HG02571 (cell line): ENCODE data around the gene DNAJC4.
A peak's percentile ranks its signal among the peaks of the same experiment; 100 is the strongest.

Experiments
- ATAC-seq: cut with Tn5 transposase; IDR thresholded peaks from one replicate; pipeline ENCODE4 v1.9.1; 2021; ENCODE audit warnings: mild to moderate bottlenecking, moderate library complexity; ENCODE audit not compliant: unreplicated experiment

The DNAJC4 gene

DNA sequence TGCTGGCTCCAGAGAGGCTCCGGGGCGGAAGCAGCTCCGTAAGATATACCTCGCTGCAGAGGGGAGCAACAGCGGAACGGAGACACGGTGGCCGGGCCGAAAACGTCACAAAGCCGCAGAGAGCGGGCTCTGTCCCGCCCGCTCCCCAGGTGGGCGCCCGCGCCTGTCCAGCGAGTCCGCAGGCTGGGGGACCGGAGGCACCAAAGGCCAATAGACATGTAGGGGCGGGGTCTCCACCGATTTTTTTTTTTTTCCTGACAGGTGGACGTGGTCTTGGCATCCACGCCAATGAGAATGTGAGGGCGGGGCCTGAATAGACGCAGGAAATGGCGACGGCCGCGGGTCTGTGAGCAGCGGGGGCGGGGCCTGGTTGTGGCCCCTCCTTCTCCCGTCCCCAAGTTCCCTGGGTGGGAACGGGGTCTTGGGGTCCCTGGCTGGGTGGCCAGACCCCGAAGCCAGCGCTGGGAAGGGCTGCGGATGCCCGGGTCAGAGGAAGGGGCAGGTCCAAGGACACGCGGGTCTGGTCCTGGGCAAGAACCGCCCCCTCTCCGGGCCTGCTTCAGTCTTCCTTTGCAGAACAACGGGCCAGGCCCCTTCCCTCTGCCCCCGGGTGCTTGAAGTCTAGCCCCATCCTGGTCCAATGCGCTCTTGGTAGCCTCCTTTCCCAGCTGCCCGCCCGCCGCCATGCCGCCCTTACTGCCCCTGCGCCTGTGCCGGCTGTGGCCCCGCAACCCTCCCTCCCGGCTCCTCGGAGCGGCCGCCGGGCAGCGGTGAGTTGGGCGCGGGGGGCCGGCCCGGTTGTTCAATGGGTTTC, at the start of gene DNAJC4:
Gene DNAJC4, plus strand, starts transcription at position 378 of the 814 bp plus-strand sequence. Its CDS starts 307 bp downstream, at position 685.
- ATAC-seq: no peak

- ATAC-seq: no peak
Observed at GRCh38 chr11:64180891-64181290, 49.5 kb upstream of the DNAJC4 start.

DNA sequence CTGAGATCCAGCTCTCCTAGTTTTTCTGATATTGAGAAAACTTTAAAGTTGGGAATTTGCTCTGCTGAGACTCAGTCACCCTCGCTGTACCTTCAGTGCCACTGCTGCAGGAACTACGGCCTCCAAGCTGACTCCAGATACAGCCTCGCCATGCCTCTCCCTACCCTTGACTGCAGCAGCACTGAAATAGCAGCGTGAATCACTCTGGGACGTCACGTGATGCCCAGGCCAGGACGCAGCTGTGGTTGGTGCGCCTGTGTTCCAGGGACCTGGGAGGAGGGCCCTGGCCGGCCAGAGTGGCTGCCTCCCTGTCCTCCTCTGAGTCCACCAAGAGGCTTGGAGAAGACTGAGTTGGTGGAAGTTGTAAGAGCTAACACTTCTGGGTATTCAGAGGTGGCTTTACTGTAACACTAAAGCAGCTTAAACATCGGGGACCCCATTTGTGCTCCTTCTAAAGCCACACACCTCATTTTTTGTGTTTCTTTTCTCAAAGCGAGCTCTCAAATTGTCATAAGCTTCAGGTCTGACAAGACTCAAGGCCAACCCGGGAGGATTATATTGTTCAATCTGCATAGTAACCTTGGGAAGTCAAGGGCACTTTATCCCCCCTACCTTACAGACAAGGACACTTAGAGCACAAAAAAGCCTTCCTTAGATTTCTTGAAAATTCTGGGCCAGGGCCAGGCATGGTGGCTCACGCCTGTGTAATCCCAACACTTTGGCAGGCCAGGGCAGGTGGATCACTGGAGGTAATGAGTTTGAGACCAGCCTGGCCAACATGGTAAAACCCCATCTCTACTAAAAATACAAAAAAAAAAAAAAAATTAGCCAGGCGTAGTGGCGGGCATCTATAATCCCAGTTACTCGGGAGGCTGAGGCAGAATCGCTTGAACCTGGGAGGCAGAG, 48.6 kb upstream of the DNAJC4 start:
- ATAC-seq: no peak

DNA sequence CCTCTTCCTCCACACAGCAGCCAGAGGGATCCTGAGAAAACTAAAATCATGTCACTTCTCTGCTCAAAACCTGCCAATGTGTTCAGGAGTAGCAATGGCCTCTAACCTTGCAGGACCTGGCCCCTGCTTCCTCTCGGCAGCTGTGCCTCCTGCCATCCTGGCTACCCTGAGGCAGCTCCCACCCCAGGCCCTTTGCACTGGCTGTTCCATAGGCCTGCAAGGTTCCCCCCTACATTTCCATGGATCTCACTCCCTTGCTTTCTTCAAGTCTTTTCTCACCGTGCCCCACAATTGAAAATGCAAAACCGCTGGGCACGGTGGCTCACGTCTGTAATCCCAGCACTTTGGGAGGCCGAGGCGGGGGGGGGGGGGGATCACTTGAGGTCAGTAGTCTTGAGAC, 46.5 kb upstream of the DNAJC4 start:
- ATAC-seq: no peak

GRCh38 chr11:64185175-64185692, 45.1 kb upstream of the DNAJC4 start:
- peak; percentile 15 for ATAC-seq

DNA sequence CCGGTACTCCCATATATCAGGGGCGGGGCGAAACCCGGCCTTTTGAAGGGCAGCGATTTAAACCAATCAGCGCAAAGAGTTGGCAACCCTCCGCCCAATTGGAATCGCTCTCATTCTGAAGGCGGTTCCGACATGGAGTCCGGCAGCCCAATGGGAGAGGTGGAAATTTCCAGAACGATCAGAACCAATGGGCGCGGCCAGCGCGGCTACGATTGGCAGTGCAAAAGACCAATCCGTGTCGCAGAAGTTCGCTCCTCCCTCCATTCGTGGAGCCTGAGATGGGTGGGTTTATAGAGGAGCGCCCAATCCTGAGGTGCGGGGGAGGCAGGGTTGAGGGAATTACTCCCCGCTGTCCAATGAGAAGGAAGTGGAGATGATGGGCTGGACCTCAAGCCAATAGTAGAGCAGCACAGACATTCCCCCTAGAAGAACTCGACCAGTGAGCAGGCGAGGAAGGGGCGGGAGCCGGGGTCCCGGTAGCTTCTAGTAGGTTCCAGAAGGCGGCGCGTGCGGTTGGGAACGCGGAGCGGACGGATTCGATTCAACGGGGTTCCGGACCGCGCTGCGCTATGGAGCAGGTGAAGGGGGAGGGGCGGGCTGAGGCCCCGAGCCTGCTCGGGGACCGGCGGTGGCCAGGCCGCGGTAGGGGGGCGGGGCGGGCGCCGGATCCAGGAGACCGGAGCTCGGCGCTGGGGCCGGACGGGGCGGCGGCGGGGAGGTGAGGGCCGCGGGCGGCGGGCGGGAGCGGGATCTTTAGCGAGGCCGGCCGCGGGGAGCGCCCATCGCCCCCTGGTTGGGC, 44.5 kb upstream of the DNAJC4 start, which contains the start of gene STIP1:
Gene STIP1, plus strand, starts transcription at position 479 of the 799 bp plus-strand sequence. Its CDS starts 91 bp downstream, at position 570.
- ATAC-seq: peak; percentile 83

GRCh38 chr11:64186492-64187165, 43.7 kb upstream of the DNAJC4 start:
- no peak for ATAC-seq

GRCh38 chr11:64192434-64192833, 37.9 kb upstream of the DNAJC4 start:
- ATAC-seq: no peak

- no peak for ATAC-seq
Observed at GRCh38 chr11:64196626-64197025, 33.7 kb upstream of the DNAJC4 start.

DNA sequence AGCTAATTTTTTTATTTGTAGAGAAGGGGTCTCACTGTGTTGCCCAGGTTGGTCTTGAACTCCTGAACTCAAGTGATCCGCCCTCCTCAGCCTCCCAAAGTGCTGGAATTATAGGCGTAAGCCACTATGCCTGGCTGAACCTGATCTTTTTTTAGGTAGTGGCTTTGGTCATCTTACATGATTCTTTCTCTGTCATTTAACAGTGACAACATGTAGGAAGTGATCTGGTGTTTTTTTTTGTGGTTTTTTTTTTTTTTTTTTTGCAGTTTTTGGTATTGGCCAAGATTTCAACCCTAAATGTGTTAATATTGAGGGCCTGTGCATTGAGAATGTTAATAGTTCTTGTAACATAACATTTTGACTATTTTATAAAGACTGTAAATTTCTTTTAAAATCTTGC, 31.8 kb upstream of the DNAJC4 start:
- no peak for ATAC-seq

DNA sequence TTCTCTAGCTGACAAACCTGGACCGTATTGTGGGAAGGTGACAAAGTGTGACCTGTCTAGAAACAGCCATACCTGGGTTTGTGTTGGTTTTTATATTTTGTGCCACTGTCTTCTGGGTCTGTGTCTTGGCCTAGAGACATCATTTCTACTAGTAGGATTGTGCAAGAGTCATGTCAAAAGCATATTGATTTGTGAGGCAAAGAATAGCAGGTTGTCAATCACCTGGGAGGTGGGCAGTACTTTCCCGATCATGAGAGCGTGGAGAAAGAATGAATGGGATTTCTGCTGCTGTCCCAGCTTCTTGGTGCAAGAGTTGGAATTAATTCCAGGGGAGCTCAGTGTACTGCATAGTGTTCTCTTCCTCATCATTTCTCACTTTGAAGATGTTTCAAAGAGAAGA, 28.8 kb upstream of the DNAJC4 start:
- no peak for ATAC-seq

DNA sequence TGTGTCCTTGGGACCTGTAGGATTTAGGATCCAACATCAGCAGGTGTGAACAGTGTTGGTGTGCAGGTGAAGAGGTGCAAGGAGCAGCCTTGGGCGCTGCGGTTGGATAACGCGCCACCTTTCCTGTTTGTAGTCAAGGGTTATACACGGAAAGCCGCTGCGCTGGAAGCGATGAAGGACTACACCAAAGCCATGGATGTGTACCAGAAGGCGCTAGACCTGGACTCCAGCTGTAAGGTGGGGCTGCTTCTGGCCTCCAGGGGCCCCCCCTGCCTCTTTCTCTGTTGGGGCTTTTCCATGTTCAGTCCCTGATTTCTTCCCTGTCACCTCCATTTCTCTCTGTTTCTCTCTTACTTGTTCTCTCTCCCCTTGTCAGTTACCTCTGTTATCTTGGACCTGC, 27.4 kb upstream of the DNAJC4 start:
- no peak for ATAC-seq

GRCh38 chr11:64203421-64204079, 26.8 kb upstream of the DNAJC4 start:
- no peak for ATAC-seq

- no peak for ATAC-seq
Observed at GRCh38 chr11:64204080-64204440, 26.3 kb upstream of the DNAJC4 start.

DNA sequence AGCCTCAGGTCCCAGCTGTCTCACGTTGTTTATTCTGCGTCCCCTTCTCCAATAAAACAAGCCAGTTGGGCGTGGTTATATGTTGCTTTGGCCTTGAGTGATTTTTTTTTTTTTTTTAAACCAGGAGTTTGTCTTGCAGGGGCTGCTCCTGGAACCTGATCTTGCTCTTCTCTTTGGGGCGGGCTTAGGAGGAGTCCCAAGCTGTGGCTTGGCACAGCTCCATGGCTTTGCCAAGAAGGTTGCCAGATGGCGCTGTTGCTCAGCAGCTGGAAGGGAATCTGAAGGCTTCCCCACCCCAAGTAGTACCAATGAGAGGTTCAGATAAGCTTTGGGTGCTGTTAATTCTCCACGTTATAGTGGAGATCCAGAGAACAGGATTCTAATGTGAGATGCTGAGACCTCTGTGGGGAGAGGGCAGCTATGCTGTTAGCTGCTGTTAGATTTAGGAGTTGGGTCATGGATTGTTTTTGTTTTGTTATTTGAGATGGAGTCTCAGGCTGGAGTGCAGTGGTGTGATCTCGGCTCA, 25.8 kb upstream of the DNAJC4 start:
- ATAC-seq: no peak

GRCh38 chr11:64206457-64207255, 23.7 kb upstream of the DNAJC4 start, which contains the start of gene FERMT3:
Gene FERMT3 (plus strand): TSS chr11:64206721. CDS start chr11:64207365, 644 bp downstream.
- ATAC-seq: no peak

DNA sequence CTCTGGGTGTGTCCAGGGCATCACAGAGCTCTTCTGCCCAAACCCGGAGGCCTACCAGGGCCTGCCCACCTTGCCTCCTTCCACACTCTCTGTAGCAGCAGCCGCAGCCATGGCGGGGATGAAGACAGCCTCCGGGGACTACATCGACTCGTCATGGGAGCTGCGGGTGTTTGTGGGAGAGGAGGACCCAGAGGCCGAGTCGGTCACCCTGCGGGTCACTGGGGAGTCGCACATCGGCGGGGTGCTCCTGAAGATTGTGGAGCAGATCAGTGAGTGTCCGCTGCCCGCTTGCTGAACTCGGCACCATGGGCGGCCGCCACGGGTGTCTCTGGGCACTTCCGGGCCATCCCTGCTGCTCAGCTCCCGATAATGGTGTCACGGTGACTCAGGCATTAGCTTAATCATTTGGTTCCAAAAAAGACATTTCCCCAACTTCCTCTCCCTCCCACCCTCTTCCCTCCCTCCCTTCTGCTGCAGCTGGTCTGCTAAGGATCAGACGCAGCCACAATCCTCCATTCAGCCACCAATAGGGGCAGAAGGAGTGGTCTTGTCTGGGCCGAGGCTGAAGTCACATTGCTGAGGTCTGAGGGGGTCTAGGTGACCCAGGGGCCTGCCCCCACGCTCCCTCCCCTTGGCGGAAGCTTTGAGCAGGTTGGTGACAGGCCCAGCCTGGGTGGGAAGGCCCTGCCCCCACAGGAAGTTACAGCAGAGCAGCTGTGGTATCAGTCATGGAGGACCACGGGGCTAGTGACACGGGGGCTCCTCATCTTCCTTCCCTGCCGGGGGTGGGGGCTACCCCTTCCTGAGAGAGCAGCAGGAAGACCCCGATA, 22.9 kb upstream of the DNAJC4 start:
- ATAC-seq: no peak
